Loucy (cell line): ENCODE data around the gene MLKL.

Experiments
- CTCF ChIP-seq: fragments of 200-600 bp; sonication (generic); conservative IDR thresholded peaks from 2 replicates; pipeline ENCODE4 v1.5.1; 2014; ENCODE audit warnings: mild to moderate bottlenecking, antibody characterized with exemption, low read length
- EZH2phosphoT487 ChIP-seq: fragments of 200-600 bp; IDR thresholded peaks from 2 replicates; pipeline ENCODE4 v1.6.1; 2018; ENCODE audit warnings: antibody characterized with exemption, mild to moderate bottlenecking, moderate library complexity, borderline replicate concordance

GRCh38 chr16:74743668-74744299 lies 43.1 kb upstream of the MLKL start:
- TF ChIP-seq CTCF (no peak), EZH2phosphoT487 (no peak)
